HepG2 (cell line): ENCODE results near the gene MAP3K19. TPM values are rescaled to one million over a fixed set of nuclear protein-coding genes. Genes with fewer than 3 reads are reported as not detected.

Experiments used
- ATAC-seq: fragments of 200-7000 bp; cut with Tn5 transposase; 3 replicates; pipeline ENCODE4 v1.9.1; 2020; ENCODE audit warnings: mild to moderate bottlenecking, moderate library complexity
- BruUV-seq: library from RNA; stranded (reverse); fragments of 400-500 nt; replicated peaks from 2 replicates; lab custom pipeline; 2021; lab: Mats Ljungman, UMichigan
- CTCF ChIA-PET: fragments of 300-600 bp; formaldehyde crosslinking; extraction: SDS; loops from one replicate; lab custom pipeline; 2021; ENCODE audit warnings: low total read pairs, inconsistent platforms, low intra/inter-chr PET ratio; lab: Yijun Ruan, JAX
- POLR2A ChIA-PET: fragments of 350-600 bp; sonication (Branson Sonifier 250); formaldehyde crosslinking; loops from one replicate; lab custom pipeline; 2020; ENCODE audit warnings: antibody characterized with exemption, inconsistent platforms; lab: Yijun Ruan, JAX
- DNase-seq: peaks from one replicate; pipeline ENCODE4 v3.0.0-alpha.2; 2015; ENCODE audit warnings: low spot score
- FAIRE-seq: peaks from 3 replicates; lab custom pipeline; 2011; peaks lifted over from hg19 to GRCh38; lab: Jason Lieb, UNC
- H2AFZ ChIP-seq: one replicate; pipeline ENCODE4 v1.6.1; 2011; ENCODE audit warnings: low read length, inconsistent platforms
- H3K27ac ChIP-seq: fragments of 300-600 bp; 3 replicates; pipeline ENCODE4 v1.8.0; 2011; ENCODE audit warnings: mixed run types, mild to moderate bottlenecking, mixed read lengths, low read length, inconsistent platforms; ENCODE audit not compliant: insufficient read depth; ENCODE audit errors: extremely low read length
- H3K27me3 ChIP-seq, 2 experiments: fragments of 200-600 bp in 1 of 2; 2 replicates in 1 of 2; 3 replicates in 1 of 2; pipeline versions ENCODE4 v1.6.0 to v1.8.0; 2011; ENCODE audit warnings: low read length in 2 of 2, mild to moderate bottlenecking in 2 of 2, moderate library complexity in 2 of 2, inconsistent platforms in 1 of 2; ENCODE audit not compliant: insufficient read depth in 2 of 2, control insufficient read depth in 1 of 2
- H3K36me3 ChIP-seq, 2 experiments: fragments of 200-600 bp in 1 of 2; replicated peaks in 1 of 2; 2 replicates in 1 of 2; 3 replicates in 1 of 2; pipeline versions ENCODE4 v1.5.1 to v1.8.0; 2011; ENCODE audit warnings: low read length in 2 of 2, inconsistent platforms in 1 of 2; ENCODE audit not compliant: insufficient read depth in 2 of 2, control insufficient read depth in 1 of 2
- H3K4me1 ChIP-seq: 2 replicates; pipeline ENCODE4 v1.5.1; 2012; ENCODE audit warnings: low read length, inconsistent platforms; ENCODE audit not compliant: insufficient read depth
- H3K4me2 ChIP-seq: 2 replicates; pipeline ENCODE4 v1.6.0; 2011; ENCODE audit warnings: low read depth, low read length, inconsistent platforms
- H3K4me3 ChIP-seq, 3 experiments: fragments of 200-600 bp in 1 of 3; sonication (generic), shearing (Covaris generic) in 1 of 3; replicated peaks in 1 of 3; 2 replicates each; pipeline ENCODE4 v1.5.1; 2011 to 2016; ENCODE audit warnings: low read length in 3 of 3, inconsistent platforms in 2 of 3, low read depth in 2 of 3, mild to moderate bottlenecking in 2 of 3, control low read depth in 1 of 3, mixed read lengths in 1 of 3; ENCODE audit not compliant: insufficient read depth in 1 of 3
- H3K79me2 ChIP-seq: one replicate; pipeline ENCODE4 v1.6.1; 2011; ENCODE audit warnings: low read length, inconsistent platforms; ENCODE audit not compliant: insufficient read depth
- H3K9ac ChIP-seq: 2 replicates; pipeline ENCODE4 v1.6.0; 2011; ENCODE audit warnings: mild to moderate bottlenecking, low read depth, low read length, inconsistent platforms; ENCODE audit not compliant: insufficient read depth
- H3K9me3 ChIP-seq: 2 replicates; pipeline ENCODE4 v1.5.1; 2012; ENCODE audit warnings: mild to moderate bottlenecking, low read length
- H4K20me1 ChIP-seq: 2 replicates; pipeline ENCODE4 v1.6.0; 2011; ENCODE audit warnings: inconsistent platforms, mild to moderate bottlenecking, low read length, moderate library complexity; ENCODE audit not compliant: insufficient read depth
- ESRRA ChIP-seq: sonication (generic); formaldehyde crosslinking; IDR thresholded peaks from 2 replicates; pipeline ENCODE4 v1.5.1; 2020; ENCODE audit warnings: mild to moderate bottlenecking, low read depth, missing genetic modification reagents
- FOXK2 ChIP-seq: fragments of 450-650 bp; IDR thresholded peaks from 2 replicates; pipeline ENCODE4 v1.6.1; 2016
- HNRNPL ChIP-seq: fragments of 200-400 bp; formaldehyde crosslinking; IDR thresholded peaks from 2 replicates; pipeline ENCODE4 v1.6.1; 2017; ENCODE audit warnings: mild to moderate bottlenecking, low read depth, low read length
- KLF15 ChIP-seq: sonication (generic); formaldehyde crosslinking; IDR thresholded peaks from 2 replicates; pipeline ENCODE4 v1.8.1; 2023; ENCODE audit warnings: borderline replicate concordance, mild to moderate bottlenecking, inconsistent platforms, missing genetic modification reagents, mixed read lengths
- RBFOX2 ChIP-seq: fragments of 200-400 bp; formaldehyde crosslinking; IDR thresholded peaks from 2 replicates; pipeline ENCODE4 v1.6.1; 2017; ENCODE audit warnings: low read depth, mild to moderate bottlenecking, low read length
- SATB2 ChIP-seq: sonication (generic); formaldehyde crosslinking; IDR thresholded peaks from 2 replicates; pipeline ENCODE4 v1.5.0; 2020; ENCODE audit warnings: missing genetic modification reagents
- ZNF224 ChIP-seq: sonication (generic); formaldehyde crosslinking; IDR thresholded peaks from 2 replicates; pipeline ENCODE4 v1.5.0; 2020; ENCODE audit warnings: mild to moderate bottlenecking, missing genetic modification reagents
- ZNF547 ChIP-seq: sonication (generic); formaldehyde crosslinking; IDR thresholded peaks from 2 replicates; pipeline ENCODE4 v1.5.1; 2020; ENCODE audit warnings: mild to moderate bottlenecking, missing genetic modification reagents
- WGBS: methylation state at CpG from one replicate; pipeline ENCODE4 v1.1.6; 2017; ENCODE audit warnings: low lambda C conversion rate; 5-methylcytosine and 5-hydroxymethylcytosine counted together
- in situ Hi-C: cut with HindIII; loops from 2 replicates; pipeline ENCODE4 v1.10.0; 2017; ENCODE audit warnings: low pct_unique_long_range_greater_than_20kb; ENCODE audit not compliant: extremely low pct_ligation_motif_present
- intact Hi-C: fragments of 100-400 bp; cut with micrococcal nuclease; formaldehyde crosslinking; loops from one replicate; pipeline ENCODE4 v1.10.0; 2022; ENCODE audit not compliant: unreplicated experiment
- polyA plus RNA-seq, 8 experiments: library from polyadenylated mRNA; depleted of rRNA in 3 of 8; stranded (reverse) in 7 of 8; unstranded in 1 of 8; fragments of >200 nt; fragmentation: Illumina TruSeq in 4 of 8; extraction: Trizol in 4 of 8; gene quantifications; 2 replicates each; pipeline versions ENCODE4 v1.2.1 to v1.2.3, GENCODE V29; 2011 to 2016; ENCODE audit warnings: low read depth in 4 of 8, missing spikeins in 1 of 8, mixed read lengths in 1 of 8; ENCODE audit not compliant: insufficient read depth in 1 of 8
- total RNA-seq, 5 experiments: library from RNA; depleted of rRNA; stranded (reverse); fragments of >200 nt; fragmentation: Illumina TruSeq; extraction: Trizol; gene quantifications; 2 replicates each; pipeline ENCODE4 v1.2.3, GENCODE V29; 2016; ENCODE audit warnings: low read depth in 1 of 5

MAP3K19 gene
- total and polyA plus RNA-seq, 2 of the 13 experiments (the other 11 are each of a cell fraction or from before 2014, with no cell fraction given), result not detected

GRCh38 chr2:134924912-134925311, 122.3 kb downstream of the MAP3K19 start:
- peaks cover 98% of the 10 kb centered on the region for H4K20me1 ChIP-seq
- DNase-seq (peak; percentile 9), FAIRE-seq (no peak), ATAC-seq (peak; percentile 70)
- ChIA-PET POLR2A (no interaction called here), CTCF (no interaction called here)
- peaks cover 98% of the 10 kb centered on the region for H3K79me2 ChIP-seq
- H3K27me3 ChIP-seq, result no peaks in the 10 kb centered on the region; a peak in 1 of 5 replicates
- no peak overlapping the region for H2AFZ ChIP-seq
- H3K27ac ChIP-seq, result no peak overlapping the region
- no peaks in the 10 kb centered on the region for H3K9me3 ChIP-seq
- H3K9ac ChIP-seq, result no peak overlapping the region
- in situ Hi-C loops (no loop called here), intact Hi-C loops (no loop called here)
- 100% methylated on average over 1 of the region's 1 CpG for WGBS
- no peak for TF ChIP-seq ZNF547 (CRISPR knock-in tag)
- TF ChIP-seq RBFOX2, result 0 out of 2 replicates have a peak, but pooled peaks have one; percentile 24
- no peak for TF ChIP-seq ESRRA (CRISPR knock-in tag)
- no peak for TF ChIP-seq HNRNPL
- TF ChIP-seq FOXK2, result no peak
- TF ChIP-seq KLF15 (CRISPR knock-in tag), result no peak
- TF ChIP-seq SATB2 (CRISPR knock-in tag), result no peak
- TF ChIP-seq ZNF224 (CRISPR knock-in tag), result no peak
- peaks cover 3 to 39% of the 10 kb centered on the region in 2 experiments for H3K36me3 ChIP-seq
- H3K4me1 ChIP-seq, result peaks cover 74% of the 10 kb centered on the region
- peak overlapping the region; percentile 2; the same call in 1 of the 2 replicates for H3K4me2 ChIP-seq
- no peak overlapping the region for H3K4me3 ChIP-seq
- no TSS peak for BruUV-seq
